Mesendoderm (in vitro differentiated cells): ENCODE measurements around the gene XRCC5.

ENCODE experiments used
- DNase-seq: peaks from one replicate; pipeline ENCODE4 v3.0.0; 2013
- H2AK5ac ChIP-seq: 2 replicates; pipeline ENCODE4 v1.6.1; 2013; ENCODE audit warnings: low read length, inconsistent platforms
- H2BK120ac ChIP-seq: 2 replicates; pipeline ENCODE4 v1.6.1; 2013; ENCODE audit warnings: low read depth, mild to moderate bottlenecking, low read length, moderate library complexity, mixed read lengths
- H2BK15ac ChIP-seq: replicated peaks from 2 replicates; pipeline ENCODE4 v1.6.1; 2013; ENCODE audit warnings: low read depth, mild to moderate bottlenecking, moderate library complexity
- H2BK5ac ChIP-seq: 2 replicates; pipeline ENCODE4 v1.6.1; 2013; ENCODE audit warnings: low read length, inconsistent platforms
- H3K18ac ChIP-seq: 2 replicates; pipeline ENCODE4 v1.6.1; 2013; ENCODE audit warnings: mild to moderate bottlenecking, low read length, mixed read lengths
- H3K23ac ChIP-seq: one replicate; pipeline ENCODE4 v1.6.1; 2013; ENCODE audit warnings: low read length
- H3K27ac ChIP-seq: 2 replicates; pipeline ENCODE4 v1.5.1; 2013; ENCODE audit warnings: low read depth, mild to moderate bottlenecking, inconsistent platforms, low read length, moderate library complexity
- H3K27me3 ChIP-seq: 2 replicates; pipeline ENCODE4 v1.6.1; 2013; ENCODE audit warnings: low read length, control low read depth, mild to moderate bottlenecking, inconsistent platforms; ENCODE audit not compliant: insufficient read depth, poor library complexity
- H3K36me3 ChIP-seq: 2 replicates; pipeline ENCODE4 v1.6.1; 2013; ENCODE audit warnings: low read length, inconsistent platforms; ENCODE audit not compliant: control insufficient read depth, insufficient read depth
- H3K4ac ChIP-seq: one replicate; pipeline ENCODE4 v1.6.1; 2013; ENCODE audit warnings: low read depth, mild to moderate bottlenecking, low read length, moderate library complexity
- H3K4me1 ChIP-seq: 2 replicates; pipeline ENCODE4 v1.6.1; 2013; ENCODE audit warnings: low read depth, low read length, inconsistent platforms; ENCODE audit not compliant: control insufficient read depth
- H3K4me2 ChIP-seq: 2 replicates; pipeline ENCODE4 v1.6.1; 2013; ENCODE audit warnings: low read length
- H3K4me3 ChIP-seq: 2 replicates; pipeline ENCODE4 v1.5.1; 2013; ENCODE audit warnings: mild to moderate bottlenecking, low read length
- H3K56ac ChIP-seq: one replicate; pipeline ENCODE4 v1.6.1; 2013; ENCODE audit warnings: low read length
- H3K79me1 ChIP-seq: 2 replicates; pipeline ENCODE4 v1.6.1; 2013; ENCODE audit warnings: low read length, inconsistent platforms
- H3K79me2 ChIP-seq: 2 replicates; pipeline ENCODE4 v1.6.1; 2013; ENCODE audit warnings: mild to moderate bottlenecking, low read length; ENCODE audit not compliant: control insufficient read depth, insufficient read depth
- H3K9ac ChIP-seq: 2 replicates; pipeline ENCODE4 v1.6.1; 2013; ENCODE audit warnings: low read length, inconsistent platforms
- H4K5ac ChIP-seq: one replicate; pipeline ENCODE4 v1.6.1; 2013; ENCODE audit warnings: low read length
- H4K8ac ChIP-seq: one replicate; pipeline ENCODE4 v1.6.1; 2013; ENCODE audit warnings: low read depth, mild to moderate bottlenecking, control low read depth, low read length, moderate library complexity
- WGBS: extraction: QIAGEN DNeasy Blood & Tissue Kit; methylation state at CpG from one replicate; pipeline ENCODE4 v1.1.7; 2013; ENCODE audit warnings: low lambda C conversion rate, missing lambda C conversion rate; ENCODE audit not compliant: insufficient coverage; ENCODE audit errors: extremely low coverage; 5-methylcytosine and 5-hydroxymethylcytosine counted together

Gene XRCC5

DNA sequence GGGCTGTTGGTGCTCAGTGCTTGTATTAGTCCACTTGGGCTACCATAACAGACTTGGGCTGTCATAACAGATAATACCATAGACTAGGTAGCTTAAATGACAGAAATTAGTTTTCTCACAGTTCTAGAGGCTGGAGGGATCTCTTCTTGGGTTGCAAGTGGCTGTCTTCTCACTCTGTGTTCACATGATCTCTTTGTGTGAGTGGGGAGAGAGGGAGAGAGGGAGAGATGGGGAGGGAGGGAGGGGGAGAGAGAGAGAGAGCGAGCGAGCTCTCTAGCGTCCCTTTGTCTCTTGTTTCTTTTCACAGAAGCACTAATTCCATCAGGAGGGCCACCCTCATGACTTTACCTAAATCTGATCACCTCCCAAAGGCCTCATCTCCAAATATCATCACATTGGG lies 4.5 kb upstream of the XRCC5 start:
- H3K36me3 ChIP-seq: no peaks in the 10 kb centered on the region
- no peak overlapping the region for H2BK5ac ChIP-seq
- no peak overlapping the region for H3K9ac ChIP-seq
- no peaks in the 10 kb centered on the region for H3K79me1 ChIP-seq
- no peak overlapping the region for H3K23ac ChIP-seq
- no peak overlapping the region for H3K4me3 ChIP-seq
- H3K4me2 ChIP-seq: no peak overlapping the region
- H3K18ac ChIP-seq: no peak overlapping the region
- H3K56ac ChIP-seq: no peak overlapping the region
- no peak overlapping the region for H2BK120ac ChIP-seq
- H3K27ac ChIP-seq: no peak overlapping the region
- no peak overlapping the region for H4K8ac ChIP-seq
- WGBS: no CpG with 5 or more reads among the region's 3 CpGs
- no peak overlapping the region for H2BK15ac ChIP-seq
- H3K79me2 ChIP-seq: peaks cover 4% of the 10 kb centered on the region
- H3K4ac ChIP-seq: no peak overlapping the region
- H3K4me1 ChIP-seq: peaks cover 4% of the 10 kb centered on the region
- no peak overlapping the region for H2AK5ac ChIP-seq
- no peaks in the 10 kb centered on the region for H3K27me3 ChIP-seq
- no peak overlapping the region for H4K5ac ChIP-seq
- DNase-seq: no peak

DNA sequence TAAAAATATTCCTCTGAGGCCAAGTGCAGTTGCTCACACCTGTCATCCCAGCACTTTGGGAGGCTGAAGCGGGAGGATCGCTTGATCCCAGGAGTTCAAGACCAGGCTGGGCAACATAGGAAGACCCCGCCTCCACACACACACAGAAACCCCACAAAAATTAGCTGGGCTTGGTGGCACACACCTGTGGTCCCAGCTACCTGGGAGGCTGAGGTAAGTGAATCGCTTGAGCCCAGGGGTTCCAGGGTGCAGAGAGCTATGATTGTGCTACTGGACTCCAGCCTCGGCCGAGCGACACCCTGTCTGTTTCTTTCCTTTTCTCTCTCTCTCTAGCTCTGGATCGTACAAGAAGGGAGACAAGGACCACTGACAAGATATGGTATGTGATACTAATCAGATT lies 1.8 kb upstream of the XRCC5 start:
- no peak overlapping the region for H3K4ac ChIP-seq
- no peaks in the 10 kb centered on the region for H3K36me3 ChIP-seq
- H3K4me3 ChIP-seq: no peak overlapping the region
- H2BK5ac ChIP-seq: no peak overlapping the region
- H2BK15ac ChIP-seq: no peak overlapping the region
- H3K79me1 ChIP-seq: no peaks in the 10 kb centered on the region
- no peaks in the 10 kb centered on the region for H3K27me3 ChIP-seq
- no peak overlapping the region for H2AK5ac ChIP-seq
- WGBS: no CpG with 5 or more reads among the region's 8 CpGs
- peaks cover 5% of the 10 kb centered on the region for H3K4me1 ChIP-seq
- H3K56ac ChIP-seq: peak overlapping the region; percentile 74
- peak overlapping the region; percentile 93 for H4K5ac ChIP-seq
- no peak for DNase-seq
- peak overlapping the region; percentile 63 for H3K9ac ChIP-seq
- no peak overlapping the region for H3K27ac ChIP-seq
- H2BK120ac ChIP-seq: no peak overlapping the region
- H3K79me2 ChIP-seq: peaks cover 28% of the 10 kb centered on the region
- H3K4me2 ChIP-seq: peak overlapping the region; percentile 2
- H4K8ac ChIP-seq: no peak overlapping the region
- no peak overlapping the region for H3K23ac ChIP-seq
- no peak overlapping the region for H3K18ac ChIP-seq

DNA sequence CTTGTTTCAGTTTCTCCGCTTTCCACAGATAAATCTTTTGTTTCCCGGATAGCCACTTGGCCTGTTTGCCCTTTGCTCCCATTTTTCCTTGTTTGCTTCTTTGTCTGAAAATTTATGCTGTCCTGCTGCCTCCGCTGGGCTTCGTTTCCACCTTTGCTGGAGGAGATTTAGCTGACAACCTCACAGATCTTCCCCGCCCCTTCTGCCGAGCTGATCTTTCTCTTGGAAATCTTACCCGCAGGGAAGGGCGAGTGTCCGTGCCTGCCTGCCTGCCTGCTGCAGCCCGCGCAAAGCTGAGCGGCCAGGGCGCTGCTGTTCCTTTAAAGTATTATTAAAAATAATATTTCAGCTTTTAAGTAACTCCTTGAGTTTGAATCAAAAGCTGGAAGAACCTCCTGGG lies 1.4 kb upstream of the XRCC5 start:
- no peak overlapping the region for H2BK120ac ChIP-seq
- no peaks in the 10 kb centered on the region for H3K27me3 ChIP-seq
- no peak overlapping the region for H2AK5ac ChIP-seq
- peak; percentile 63 for DNase-seq
- H3K56ac ChIP-seq: peak overlapping the region; percentile 74
- H3K4me2 ChIP-seq: peak overlapping the region; percentile 2
- H4K8ac ChIP-seq: no peak overlapping the region
- H3K4me3 ChIP-seq: no peak overlapping the region
- no peak overlapping the region for H3K27ac ChIP-seq
- H3K79me1 ChIP-seq: no peaks in the 10 kb centered on the region
- H4K5ac ChIP-seq: peak overlapping the region; percentile 93
- H3K9ac ChIP-seq: peak overlapping the region; percentile 63
- H3K4ac ChIP-seq: no peak overlapping the region
- no peak overlapping the region for H3K18ac ChIP-seq
- H3K4me1 ChIP-seq: peaks cover 5% of the 10 kb centered on the region
- no CpG with 5 or more reads among the region's 13 CpGs for WGBS
- H3K23ac ChIP-seq: no peak overlapping the region
- no peaks in the 10 kb centered on the region for H3K36me3 ChIP-seq
- peaks cover 30% of the 10 kb centered on the region for H3K79me2 ChIP-seq
- no peak overlapping the region for H2BK5ac ChIP-seq
- H2BK15ac ChIP-seq: no peak overlapping the region

DNA sequence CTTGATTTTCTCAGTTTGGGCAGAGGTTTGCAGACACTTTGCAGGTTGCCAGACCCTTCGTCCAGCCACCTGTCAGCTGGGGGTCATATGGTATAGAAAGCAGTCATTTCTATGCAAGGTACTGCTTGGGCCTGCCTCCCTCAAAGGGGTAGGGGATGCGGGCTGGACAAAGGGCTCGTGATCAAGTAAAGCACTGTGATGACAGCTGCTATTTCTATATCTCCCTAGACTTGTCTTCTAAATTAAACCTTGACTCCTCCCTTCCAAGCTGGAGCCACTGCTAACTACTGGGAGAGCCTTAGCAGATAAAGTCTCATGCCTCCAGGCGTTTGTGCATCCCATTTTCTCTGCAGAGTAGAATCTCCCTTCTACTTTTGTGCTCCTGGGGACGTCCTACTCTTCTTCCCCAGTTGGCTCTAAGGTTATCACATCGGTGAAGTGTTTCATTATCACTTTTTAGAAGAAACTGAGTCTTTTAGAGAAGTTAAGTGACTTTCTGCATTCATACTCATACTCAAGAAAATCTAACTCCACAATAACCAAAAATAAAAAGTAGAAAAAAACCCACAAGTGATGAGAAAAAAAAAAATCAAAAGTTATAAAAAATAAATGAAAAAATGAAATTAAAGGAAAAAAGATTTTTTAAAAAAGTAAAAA lies 710 bp upstream of the XRCC5 start:
- Histone ChIP-seq H2BK120ac (no peak overlapping the region), H2AK5ac (no peak overlapping the region), H4K5ac (peak overlapping the region; percentile 92), H3K36me3 (no peaks in the 10 kb centered on the region), H3K79me2 (peaks cover 30% of the 10 kb centered on the region), H3K4me1 (peaks cover 5% of the 10 kb centered on the region), H3K4ac (no peak overlapping the region), H4K8ac (no peak overlapping the region), H3K18ac (no peak overlapping the region), H3K27ac (no peak overlapping the region), H2BK5ac (no peak overlapping the region), H3K27me3 (no peaks in the 10 kb centered on the region), H2BK15ac (no peak overlapping the region), H3K56ac (peak overlapping the region; percentile 62), H3K9ac (peak overlapping the region; percentile 71), H3K4me2 (peak overlapping the region; percentile 34), H3K23ac (no peak overlapping the region), H3K79me1 (peaks cover under 1% of the 10 kb centered on the region), H3K4me3 (no peak overlapping the region)
- no CpG with 5 or more reads among the region's 6 CpGs for WGBS
- DNase-seq: peak; percentile 77

- H3K4ac ChIP-seq: no peak overlapping the region
- H2BK15ac ChIP-seq: no peak overlapping the region
- no peak overlapping the region for H4K8ac ChIP-seq
- H3K36me3 ChIP-seq: no peaks in the 10 kb centered on the region
- H3K79me2 ChIP-seq: peaks cover 32% of the 10 kb centered on the region
- no CpG with 5 or more reads among the region's 10 CpGs for WGBS
- peaks cover 7% of the 10 kb centered on the region for H3K4me1 ChIP-seq
- H3K18ac ChIP-seq: peak overlapping the region; percentile 75
- H3K56ac ChIP-seq: peak overlapping the region; percentile 99
- H3K9ac ChIP-seq: peak overlapping the region; percentile 98
- no peak overlapping the region for H4K5ac ChIP-seq
- no peak overlapping the region for H2BK5ac ChIP-seq
- H3K4me3 ChIP-seq: peak overlapping the region; percentile 70
- peak overlapping the region; percentile 81 for H3K4me2 ChIP-seq
- H2AK5ac ChIP-seq: no peak overlapping the region
- H3K27ac ChIP-seq: no peak overlapping the region
- no peaks in the 10 kb centered on the region for H3K27me3 ChIP-seq
- no peak overlapping the region for H3K23ac ChIP-seq
- peak; percentile 44 for DNase-seq
- peaks cover 3% of the 10 kb centered on the region for H3K79me1 ChIP-seq
- no peak overlapping the region for H2BK120ac ChIP-seq
Observed at GRCh38 chr2:216109962-216110614, 940 bp downstream of the XRCC5 start.
